Measurements from ENCODE around the gene OPHN1. TPM values are rescaled to one million over a fixed set of nuclear protein-coding genes. Genes with fewer than 3 reads are reported as not detected.
A peak's percentile ranks its signal among the peaks of the same experiment; 100 is the strongest.

OPHN1 gene
- total RNA-seq, 2 experiments from 2014 or later, result not detected

GRCh38 chrX:68185161-68185560, 248.1 kb downstream of the OPHN1 start:
- CTCF ChIA-PET, result no interaction called here
- Mint-ChIP-seq H3K27ac (no peak overlapping the region), H3K9me3 (no peaks in the 10 kb centered on the region), H3K36me3 (ENCODE audit: low read depth) (no peaks in the 10 kb centered on the region), H3K4me3 (no peak overlapping the region), H3K4me1 (ENCODE audit: low read depth) (no peaks in the 10 kb centered on the region), H3K27me3 (no peaks in the 10 kb centered on the region)
- Histone ChIP-seq H3K4me3 (ENCODE audit: low read length) (no peak overlapping the region), H3K4me1 (ENCODE audit: insufficient read depth, low read length) (no peaks in the 10 kb centered on the region), H3K36me3 (ENCODE audit: insufficient read depth, low read length) (no peaks in the 10 kb centered on the region), H3K27ac (ENCODE audit: low read depth in 1 of 2, low read length in 2 of 2) (no peak overlapping the region), H3K27me3 (ENCODE audit: control insufficient read depth in 1 of 2, insufficient read depth in 2 of 2, low read length in 2 of 2) (no peaks in the 10 kb centered on the region), H3K9me3 (ENCODE audit: control insufficient read depth in 1 of 2, insufficient read depth in 1 of 2, low read length in 2 of 2) (no peaks in the 10 kb centered on the region)
- TF ChIP-seq CTCF (IDR thresholded peaks at IDR 0.05), result no peak
- intact Hi-C loops (cut with DNase I, micrococcal nuclease), result no loop called here
- POLR2A ChIA-PET, result no interaction called here
- no peak for DNase-seq
- ATAC-seq (ENCODE audit: poor library complexity), result no peak

GRCh38 chrX:68183612-68184214, 249.6 kb downstream of the OPHN1 start:
- DNase-seq, result peak in 3 of 14 experiments; percentile 9 to 29 (median 12)
- no peak for ATAC-seq (ENCODE audit: poor library complexity)
- ChIA-PET CTCF (no interaction called here), POLR2A (no interaction called here)
- no peaks in the 10 kb centered on the region for H3K27me3 ChIP-seq (ENCODE audit: control insufficient read depth in 1 of 2, insufficient read depth in 2 of 2, low read length in 2 of 2)
- H3K27ac ChIP-seq (ENCODE audit: low read depth in 1 of 2, low read length in 2 of 2), result no peak overlapping the region
- H3K27me3 Mint-ChIP-seq, result no peaks in the 10 kb centered on the region
- no peaks in the 10 kb centered on the region for H3K9me3 ChIP-seq (ENCODE audit: control insufficient read depth in 1 of 2, insufficient read depth in 1 of 2, low read length in 2 of 2)
- no peaks in the 10 kb centered on the region for H3K36me3 ChIP-seq (ENCODE audit: insufficient read depth, low read length)
- no peaks in the 10 kb centered on the region for H3K36me3 Mint-ChIP-seq (ENCODE audit: low read depth)
- no peak overlapping the region for H3K4me3 Mint-ChIP-seq
- no peaks in the 10 kb centered on the region for H3K4me1 Mint-ChIP-seq (ENCODE audit: low read depth)
- TF ChIP-seq CTCF (IDR thresholded peaks at IDR 0.05), result no peak
- no peak overlapping the region for H3K27ac Mint-ChIP-seq
- H3K4me3 ChIP-seq (ENCODE audit: low read length), result no peak overlapping the region
- intact Hi-C loops (cut with DNase I, micrococcal nuclease), result no loop called here
- H3K4me1 ChIP-seq (ENCODE audit: insufficient read depth, low read length), result no peaks in the 10 kb centered on the region
- no peaks in the 10 kb centered on the region for H3K9me3 Mint-ChIP-seq

GRCh38 chrX:68180579-68180978, 252.7 kb downstream of the OPHN1 start:
- peaks cover 5% of the 10 kb centered on the region for H3K9me3 Mint-ChIP-seq
- no peaks in the 10 kb centered on the region for H3K4me1 ChIP-seq (ENCODE audit: insufficient read depth, low read length)
- no peaks in the 10 kb centered on the region for H3K27me3 Mint-ChIP-seq
- H3K27me3 ChIP-seq (ENCODE audit: control insufficient read depth in 1 of 2, insufficient read depth in 2 of 2, low read length in 2 of 2), result no peaks in the 10 kb centered on the region
- no peaks in the 10 kb centered on the region for H3K4me1 Mint-ChIP-seq (ENCODE audit: low read depth)
- DNase-seq, result peak in 1 of 14 experiments; percentile 14
- no peaks in the 10 kb centered on the region for H3K36me3 Mint-ChIP-seq (ENCODE audit: low read depth)
- no peak overlapping the region for H3K27ac ChIP-seq (ENCODE audit: low read depth in 1 of 2, low read length in 2 of 2)
- H3K4me3 ChIP-seq (ENCODE audit: low read length), result no peak overlapping the region
- ATAC-seq (ENCODE audit: poor library complexity), result no peak
- POLR2A ChIA-PET, result no interaction called here
- no peaks in the 10 kb centered on the region for H3K9me3 ChIP-seq (ENCODE audit: control insufficient read depth in 1 of 2, insufficient read depth in 1 of 2, low read length in 2 of 2)
- intact Hi-C loops (cut with DNase I, micrococcal nuclease), result no loop called here
- CTCF ChIA-PET, result no interaction called here
- no peak for TF ChIP-seq CTCF (IDR thresholded peaks at IDR 0.05)
- H3K27ac Mint-ChIP-seq, result no peak overlapping the region
- no peak overlapping the region for H3K4me3 Mint-ChIP-seq
- H3K36me3 ChIP-seq (ENCODE audit: insufficient read depth, low read length), result no peaks in the 10 kb centered on the region
